CD8-positive, alpha-beta memory T cell (primary cell): ENCODE measurements around the gene INPP5A. TPM values are rescaled to one million over a fixed set of nuclear protein-coding genes. Genes with fewer than 3 reads are reported as not detected.

Experiments
- CTCF ChIA-PET: fragments of 350-600 bp; sonication (Branson Sonifier 250); formaldehyde crosslinking; loops from one replicate; lab custom pipeline; 2021; ENCODE audit warnings: antibody characterized with exemption; lab: Charles Lee
- POLR2A ChIA-PET: fragments of 350-600 bp; sonication (Branson Sonifier 250); formaldehyde crosslinking; loops from one replicate; lab custom pipeline; 2021; ENCODE audit warnings: antibody characterized with exemption; lab: Charles Lee
- DNase-seq, 5 donors: peaks; one replicate each; pipeline versions ENCODE4 v3.0.0 to v3.0.0-alpha.2; 2020 to 2022; ENCODE audit warnings: mixed read lengths in 1 of 5
- H3K27ac ChIP-seq: one replicate; pipeline ENCODE4 v1.7.0; 2013; ENCODE audit warnings: low read depth, mild to moderate bottlenecking, low read length, moderate library complexity
- H3K27me3 ChIP-seq: 2 replicates; pipeline ENCODE4 v1.7.0; 2013; ENCODE audit warnings: low read length, mild to moderate bottlenecking; ENCODE audit not compliant: insufficient read depth, poor library complexity, severe bottlenecking
- H3K36me3 ChIP-seq: 2 replicates; pipeline ENCODE4 v1.7.0; 2013; ENCODE audit warnings: mild to moderate bottlenecking, low read length, moderate library complexity; ENCODE audit not compliant: insufficient read depth
- H3K4me1 ChIP-seq: 2 replicates; pipeline ENCODE4 v1.7.0; 2013; ENCODE audit warnings: mild to moderate bottlenecking, low read length, moderate library complexity; ENCODE audit not compliant: insufficient read depth
- H3K4me3 ChIP-seq: 2 replicates; pipeline ENCODE4 v1.7.0; 2013; ENCODE audit warnings: mild to moderate bottlenecking, low read length
- H3K9me3 ChIP-seq: 2 replicates; pipeline ENCODE4 v1.7.0; 2013; ENCODE audit warnings: mild to moderate bottlenecking, low read length
- H3K27ac Mint-ChIP-seq, 8 donors: one replicate each; pipeline ENCODE4 v1.8.0; 2020 to 2021; ENCODE audit warnings: mixed read lengths in 8 of 8, mild to moderate bottlenecking in 6 of 8, inconsistent platforms in 3 of 8, moderate library complexity in 3 of 8
- H3K27me3 Mint-ChIP-seq, 2 donors: one replicate each; pipeline ENCODE4 v1.8.0; 2020 to 2021; ENCODE audit warnings: mixed read lengths in 2 of 2, mild to moderate bottlenecking in 1 of 2, moderate library complexity in 1 of 2
- H3K36me3 Mint-ChIP-seq, 3 donors: one replicate each; pipeline ENCODE4 v1.8.0; 2020 to 2021; ENCODE audit warnings: mixed read lengths in 3 of 3, inconsistent platforms in 1 of 3, mild to moderate bottlenecking in 1 of 3
- H3K4me1 Mint-ChIP-seq, 3 donors: one replicate each; pipeline ENCODE4 v1.8.0; 2020 to 2021; ENCODE audit warnings: mixed read lengths in 3 of 3, inconsistent platforms in 1 of 3, mild to moderate bottlenecking in 1 of 3
- H3K4me3 Mint-ChIP-seq, 7 donors: one replicate each; pipeline ENCODE4 v1.8.0; 2020 to 2021; ENCODE audit warnings: mixed read lengths in 7 of 7, mild to moderate bottlenecking in 6 of 7, moderate library complexity in 4 of 7, inconsistent platforms in 2 of 7
- H3K9me3 Mint-ChIP-seq, 5 donors: one replicate each; pipeline ENCODE4 v1.8.0; 2020 to 2022; ENCODE audit warnings: mixed read lengths in 5 of 5, mild to moderate bottlenecking in 3 of 5, moderate library complexity in 2 of 5, inconsistent platforms in 1 of 5
- polyA plus RNA-seq: library from polyadenylated mRNA; unstranded; fragments of 300-500 nt; fragmentation: Illumina TruSeq; gene quantifications from one replicate; pipeline ENCODE4 v1.2.3, GENCODE V29; 2021
- total RNA-seq, 2 experiments: library from RNA; stranded (reverse); gene quantifications; one replicate each; pipeline ENCODE4 v1.2.3, GENCODE V29; 2021

The INPP5A gene
- total and polyA plus RNA-seq, 3 experiments from 2014 or later: 1.1 to 6.1 (median 4.8) TPM

GRCh38 chr10:132540456-132540855 is 2.9 kb downstream of the INPP5A start:
- Mint-ChIP-seq H3K4me1 (peaks cover 44 to 80% (median 48%) of the 10 kb centered on the region in 3 donors), H3K27me3 (no peaks in the 10 kb centered on the region), H3K4me3 (peak overlapping the region in 4 of 7 donors; percentile 29 to 88 (median 44)), H3K36me3 (peaks cover 0 to 1% (median 0%) of the 10 kb centered on the region in 3 donors), H3K9me3 (no peaks in the 10 kb centered on the region), H3K27ac (peak overlapping the region in 3 of 8 donors; percentile 33 to 87 (median 65))
- Histone ChIP-seq H3K27me3 (no peaks in the 10 kb centered on the region), H3K4me3 (peak overlapping the region; percentile 37), H3K9me3 (no peaks in the 10 kb centered on the region), H3K4me1 (peaks cover 55% of the 10 kb centered on the region), H3K27ac (no peak overlapping the region), H3K36me3 (no peaks in the 10 kb centered on the region)
- ChIA-PET POLR2A (no interaction called here), CTCF (interaction anchor here (1.5 kb wide), 1 partner anchor 11 kb away, joined by 4 read pairs; no protein-coding TSS in a partner anchor)
- peak in 1 of 5 donors; percentile 36 for DNase-seq

DNA sequence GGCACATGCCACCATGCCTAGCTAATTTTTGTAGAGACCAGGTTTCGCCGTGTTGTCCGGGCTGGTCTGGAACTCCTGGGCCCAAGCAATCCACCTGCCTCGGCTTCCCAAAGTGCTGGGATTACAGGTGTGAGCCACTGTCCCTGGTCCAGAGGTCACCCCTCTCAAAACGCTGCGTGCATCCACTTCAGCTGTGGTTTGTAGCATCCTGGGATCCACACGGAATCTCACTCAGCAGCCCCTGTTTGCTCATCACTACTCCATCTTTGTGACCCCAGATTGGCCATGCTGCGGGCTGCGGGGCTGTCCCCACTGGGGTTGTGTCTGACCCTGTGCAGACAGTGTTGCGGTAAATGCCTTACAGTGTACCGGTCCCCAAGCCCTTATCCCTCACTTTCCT is 3.5 kb downstream of the INPP5A start:
- no peak for DNase-seq
- Mint-ChIP-seq H3K4me3 (peak overlapping the region in 2 of 7 donors; percentile 29 to 84), H3K36me3 (peaks cover 0 to 1% (median 0%) of the 10 kb centered on the region in 3 donors), H3K27me3 (no peaks in the 10 kb centered on the region), H3K4me1 (peaks cover 44 to 82% (median 48%) of the 10 kb centered on the region in 3 donors), H3K9me3 (no peaks in the 10 kb centered on the region), H3K27ac (peak overlapping the region in 3 of 8 donors; percentile 19 to 70 (median 27))
- Histone ChIP-seq H3K27me3 (no peaks in the 10 kb centered on the region), H3K36me3 (no peaks in the 10 kb centered on the region), H3K4me3 (no peak overlapping the region), H3K9me3 (no peaks in the 10 kb centered on the region), H3K27ac (no peak overlapping the region), H3K4me1 (peaks cover 57% of the 10 kb centered on the region)
- ChIA-PET CTCF (interaction anchor here (1.5 kb wide), 1 partner anchor 10 kb away, joined by 4 read pairs; no protein-coding TSS in a partner anchor), POLR2A (no interaction called here)

- peak overlapping the region in 3 of 8 donors; percentile 19 to 70 (median 27) for H3K27ac Mint-ChIP-seq
Measured at GRCh38 chr10:132541601-132542011, 4.0 kb downstream of the INPP5A start.

DNA sequence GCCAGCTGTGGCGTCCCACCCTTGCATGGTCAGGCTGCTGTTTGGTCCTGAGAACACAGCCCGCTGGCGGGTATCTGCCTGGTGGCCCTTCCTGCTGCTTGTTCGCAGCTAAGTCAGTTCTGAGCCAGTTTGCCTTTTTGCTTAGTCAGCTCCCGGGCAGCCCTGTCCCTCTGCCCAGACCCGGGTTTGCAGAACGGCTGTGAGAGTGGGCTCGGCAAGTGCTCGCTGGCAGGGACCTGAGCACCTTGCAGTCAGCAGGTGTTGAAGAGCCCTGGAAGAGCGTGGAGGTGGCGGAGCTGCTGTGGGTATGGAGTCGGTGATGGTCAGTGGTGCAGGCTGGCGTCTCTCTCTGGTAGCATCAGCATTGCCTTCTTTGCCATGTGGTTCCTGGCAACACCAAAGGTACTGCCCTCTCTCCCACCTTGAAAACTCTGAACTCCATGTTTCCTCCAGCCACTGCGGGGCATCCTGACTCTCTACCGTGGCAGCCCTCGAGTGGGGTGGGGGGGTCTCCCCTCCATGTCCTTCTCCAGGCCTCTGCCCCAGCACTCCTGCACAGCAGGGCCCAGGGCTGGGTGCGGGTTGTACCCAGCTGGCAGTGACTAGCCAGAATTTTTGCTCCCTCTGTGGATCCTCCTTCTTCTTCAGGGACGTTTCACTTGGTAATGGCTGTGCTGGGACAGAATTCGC is 4.6 kb downstream of the INPP5A start:
- Mint-ChIP-seq H3K4me3 (no peak overlapping the region), H3K27ac (peak overlapping the region in 2 of 8 donors; percentile 48 to 55), H3K27me3 (no peaks in the 10 kb centered on the region), H3K9me3 (no peaks in the 10 kb centered on the region), H3K4me1 (peaks cover 41 to 83% (median 43%) of the 10 kb centered on the region in 3 donors), H3K36me3 (peaks cover 0 to 1% (median 0%) of the 10 kb centered on the region in 3 donors)
- CTCF ChIA-PET: interaction anchor here (1.5 kb wide), 1 partner anchor 9 kb away, joined by 4 read pairs; no protein-coding TSS in a partner anchor
- no peaks in the 10 kb centered on the region for H3K36me3 ChIP-seq
- no peaks in the 10 kb centered on the region for H3K9me3 ChIP-seq
- POLR2A ChIA-PET: no interaction called here
- H3K4me3 ChIP-seq: no peak overlapping the region
- H3K27ac ChIP-seq: no peak overlapping the region
- DNase-seq: peak in 1 of 5 donors; percentile 43
- no peaks in the 10 kb centered on the region for H3K27me3 ChIP-seq
- H3K4me1 ChIP-seq: peaks cover 63% of the 10 kb centered on the region

More at GRCh38 chr10:132541601-132542011, 4.0 kb downstream of the INPP5A start:
- Mint-ChIP-seq H3K9me3 (no peaks in the 10 kb centered on the region), H3K36me3 (peaks cover 0 to 1% (median 0%) of the 10 kb centered on the region in 3 donors), H3K4me1 (peaks cover 41 to 78% (median 44%) of the 10 kb centered on the region in 3 donors), H3K4me3 (peak overlapping the region in 1 of 7 donors; percentile 84), H3K27me3 (no peaks in the 10 kb centered on the region)
- ChIA-PET CTCF (interaction anchor here (1.5 kb wide), 1 partner anchor 10 kb away, joined by 4 read pairs; no protein-coding TSS in a partner anchor), POLR2A (no interaction called here)
- Histone ChIP-seq H3K4me1 (peaks cover 57% of the 10 kb centered on the region), H3K27me3 (no peaks in the 10 kb centered on the region), H3K4me3 (no peak overlapping the region), H3K9me3 (no peaks in the 10 kb centered on the region), H3K27ac (no peak overlapping the region), H3K36me3 (no peaks in the 10 kb centered on the region)
- DNase-seq: no peak

GRCh38 chr10:132542819-132543218 is 5.2 kb downstream of the INPP5A start:
- Histone ChIP-seq H3K9me3 (no peaks in the 10 kb centered on the region), H3K27ac (no peak overlapping the region), H3K36me3 (no peaks in the 10 kb centered on the region), H3K4me3 (no peak overlapping the region), H3K4me1 (peaks cover 68% of the 10 kb centered on the region), H3K27me3 (no peaks in the 10 kb centered on the region)
- CTCF ChIA-PET: no interaction called here
- no peaks in the 10 kb centered on the region for H3K9me3 Mint-ChIP-seq
- H3K36me3 Mint-ChIP-seq: peaks cover 0 to 1% (median 0%) of the 10 kb centered on the region in 3 donors
- POLR2A ChIA-PET: no interaction called here
- no peaks in the 10 kb centered on the region for H3K27me3 Mint-ChIP-seq
- H3K4me3 Mint-ChIP-seq: no peak overlapping the region
- H3K27ac Mint-ChIP-seq: peak overlapping the region in 3 of 8 donors; percentile 12 to 55 (median 48)
- DNase-seq: no peak
- H3K4me1 Mint-ChIP-seq: peaks cover 41 to 88% (median 43%) of the 10 kb centered on the region in 3 donors

DNA sequence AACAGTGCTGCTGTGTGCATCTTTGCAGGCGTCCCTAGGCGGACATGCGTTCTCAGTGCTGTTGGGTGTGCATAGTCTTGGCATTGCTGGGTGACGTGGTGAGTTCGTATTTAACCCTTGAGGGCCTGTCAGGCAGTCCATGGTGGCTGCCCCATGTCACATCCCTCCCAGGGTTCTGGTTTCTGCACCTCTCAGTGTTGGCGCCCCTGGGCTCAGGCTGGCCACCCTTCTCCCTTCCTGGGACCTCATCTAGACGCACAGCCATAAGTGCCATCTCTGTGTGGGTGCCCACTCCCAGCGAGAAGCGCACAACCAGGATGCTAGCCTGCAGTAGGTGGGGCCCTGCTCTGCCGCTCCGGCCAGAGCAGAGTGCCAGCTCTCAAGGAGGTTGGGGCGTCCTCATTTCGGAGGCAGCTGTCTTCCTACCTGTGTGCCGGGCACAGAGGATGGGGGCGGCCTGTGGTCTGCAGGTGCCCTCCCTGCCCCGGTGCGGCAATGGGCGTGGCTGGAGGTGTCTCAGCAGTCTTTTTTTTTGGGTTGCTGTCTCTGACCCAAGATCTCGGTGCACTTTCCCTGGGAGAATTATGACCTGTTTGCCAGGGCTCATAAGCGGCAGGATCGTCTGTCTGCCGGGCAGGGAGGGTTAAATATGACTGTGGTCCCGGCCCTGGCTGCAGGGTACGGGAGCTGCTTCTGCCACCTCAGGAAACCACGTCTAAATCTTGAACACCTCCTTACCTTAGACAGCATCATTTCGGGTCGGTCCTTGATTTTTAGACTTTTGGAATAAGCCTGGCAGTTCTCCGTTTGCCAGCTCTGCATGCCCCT is 6.5 kb downstream of the INPP5A start:
- peak overlapping the region; percentile 55 for H3K4me3 ChIP-seq
- peaks cover 56% of the 10 kb centered on the region for H3K4me1 ChIP-seq
- ChIA-PET POLR2A (no interaction called here), CTCF (no interaction called here)
- Mint-ChIP-seq H3K4me1 (peaks cover 34 to 87% (median 34%) of the 10 kb centered on the region in 3 donors), H3K27ac (peak overlapping the region; percentile 47 to 90 (median 85)), H3K36me3 (peaks cover 0 to 1% (median 0%) of the 10 kb centered on the region in 3 donors), H3K9me3 (no peaks in the 10 kb centered on the region), H3K4me3 (peak overlapping the region; percentile 78 to 96 (median 89)), H3K27me3 (peaks cover 0 to 2% of the 10 kb centered on the region in 2 donors)
- DNase-seq: peak in 1 of 5 donors; percentile 39
- H3K27me3 ChIP-seq: no peaks in the 10 kb centered on the region
- no peaks in the 10 kb centered on the region for H3K36me3 ChIP-seq
- H3K27ac ChIP-seq: no peak overlapping the region
- no peaks in the 10 kb centered on the region for H3K9me3 ChIP-seq

GRCh38 chr10:132544744-132545658 is 7.4 kb downstream of the INPP5A start:
- H3K27me3 Mint-ChIP-seq: peaks cover 0 to 3% of the 10 kb centered on the region in 2 donors
- peaks cover 48% of the 10 kb centered on the region for H3K4me1 ChIP-seq
- no peaks in the 10 kb centered on the region for H3K27me3 ChIP-seq
- peak overlapping the region; percentile 55 for H3K4me3 ChIP-seq
- no peaks in the 10 kb centered on the region for H3K36me3 ChIP-seq
- POLR2A ChIA-PET: no interaction called here
- H3K4me1 Mint-ChIP-seq: peaks cover 25 to 83% (median 28%) of the 10 kb centered on the region in 3 donors
- CTCF ChIA-PET: no interaction called here
- H3K27ac ChIP-seq: no peak overlapping the region
- peak overlapping the region; percentile 47 to 90 (median 85) for H3K27ac Mint-ChIP-seq
- H3K9me3 Mint-ChIP-seq: no peaks in the 10 kb centered on the region
- H3K4me3 Mint-ChIP-seq: peak overlapping the region; percentile 78 to 96 (median 89)
- DNase-seq: peak in 1 of 5 donors; percentile 37
- H3K9me3 ChIP-seq: no peaks in the 10 kb centered on the region
- H3K36me3 Mint-ChIP-seq: peaks cover 0 to 1% (median 0%) of the 10 kb centered on the region in 3 donors
